Parietal lobe (tissue), 1 donor: ENCODE data around the gene METTL5. TPM values are rescaled to one million over a fixed set of nuclear protein-coding genes. Genes with fewer than 3 reads are reported as not detected.

ENCODE experiments used
- total RNA-seq: library from RNA; depleted of rRNA; stranded (reverse); fragments of >200 nt; gene quantifications from one replicate; pipeline ENCODE4 v1.2.3, GENCODE V29; 2014

The METTL5 gene
- total RNA-seq: 43.2 TPM

DNA sequence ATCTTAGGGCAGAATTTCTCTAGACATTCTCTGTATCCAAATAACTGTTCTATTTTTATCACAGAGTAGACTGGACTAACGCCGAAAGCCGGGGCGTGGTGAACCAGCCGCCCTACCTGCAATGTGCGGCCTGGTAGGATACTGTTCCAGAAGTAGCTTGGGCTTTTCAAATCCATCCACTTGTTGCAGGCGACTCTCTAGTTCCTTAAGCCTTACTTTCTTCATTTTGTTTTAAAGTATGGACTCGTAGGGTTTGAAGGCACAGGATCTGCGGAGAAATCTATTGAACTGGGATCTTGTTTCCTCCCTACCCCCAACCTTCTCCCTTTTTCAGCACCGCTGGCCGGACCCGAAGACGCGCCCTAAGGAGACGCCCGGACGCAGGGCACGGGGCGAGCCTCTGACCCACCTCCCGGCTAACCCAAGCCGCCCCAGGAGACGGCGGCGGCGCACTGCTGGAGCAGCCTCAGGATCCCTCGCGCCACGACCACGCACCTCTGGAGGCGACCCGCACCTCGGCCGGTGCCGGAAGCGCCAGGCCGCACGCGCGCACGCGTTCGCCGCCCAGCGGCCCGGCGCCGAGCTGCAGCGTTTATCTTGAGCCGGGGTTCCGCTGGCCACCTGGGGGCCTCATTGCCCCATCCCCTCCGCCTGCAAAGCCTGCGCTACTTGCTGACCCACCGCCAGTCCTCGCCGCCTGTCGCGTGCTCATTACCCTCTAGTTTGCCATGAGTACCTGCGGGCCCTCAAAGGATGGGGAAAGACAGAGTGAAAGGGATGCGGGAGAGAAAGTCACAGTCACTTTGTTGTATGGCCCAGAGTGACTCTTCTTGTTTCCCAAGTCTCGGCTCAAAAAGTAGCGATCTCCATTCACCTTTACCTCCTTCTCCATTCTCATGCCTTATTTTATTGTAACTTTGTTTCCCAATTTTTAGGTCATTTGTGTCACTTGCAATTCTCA, at the start of gene METTL5:
TSS of gene METTL5 (minus strand) at position 533 of the 961 bp plus-strand sequence. CDS start at position 225, 308 bp downstream.

GRCh38 chr2:169827272-169828140, 2.8 kb upstream of the METTL5 start, which contains the start of gene UBR3:
Gene UBR3, plus strand, starts transcription at chr2:169827454. Its CDS starts 54 bp downstream, at chr2:169827508.

GRCh38 chr2:169798718-169799592, 25.8 kb downstream of the METTL5 start, which contains the start of gene SSB:
Gene SSB, plus strand, starts transcription at chr2:169798871. Its CDS starts 2,090 bp downstream, at chr2:169800961.

Other genes starting within 250 kb of the METTL5 start
- 49.5 TPM for gene PPIG, start 240.6 kb downstream of the METTL5 start, total RNA-seq
- 2.2 TPM for gene CFAP210, start 130.5 kb downstream of the METTL5 start, total RNA-seq
- gene PHOSPHO2, start 130.4 kb downstream of the METTL5 start, total RNA-seq: 21.3 TPM
- 178 TPM for gene KLHL23, start 91.1 kb downstream of the METTL5 start, total RNA-seq
- gene SSB, start 26.0 kb downstream of the METTL5 start, total RNA-seq: 85.1 TPM
- 168 TPM for gene UBR3, start 2.5 kb upstream of the METTL5 start, total RNA-seq